Body of pancreas (tissue), 4 donors: Measurements from ENCODE around the gene RETREG1. TPM values are rescaled to one million over a fixed set of nuclear protein-coding genes. Genes with fewer than 3 reads are reported as not detected.

ENCODE experiments used
- ATAC-seq: fragments of 150-250 bp; one replicate; pipeline ENCODE4 v1.9.1; 2016
- DNase-seq, 4 donors: peaks; one replicate each; pipeline ENCODE4 v3.0.0-alpha.2; 2019
- H3K27ac ChIP-seq, 4 donors: fragments of 200-600 bp; sonication (generic); 1 replicate in 3 of 4; 2 replicates in 1 of 4; pipeline versions ENCODE4 v1.5.1 to v1.6.1; 2016 to 2019; ENCODE audit warnings: mild to moderate bottlenecking in 1 of 4, mixed read lengths in 1 of 4, moderate library complexity in 1 of 4
- H3K27me3 ChIP-seq, 2 donors: fragments of 200-600 bp; sonication (generic); one replicate each; pipeline ENCODE4 v1.6.0; 2016; ENCODE audit warnings: mild to moderate bottlenecking in 1 of 2
- H3K36me3 ChIP-seq, 2 donors: fragments of 200-600 bp; sonication (generic); replicated peaks in 1 of 2; 2 replicates each; pipeline ENCODE4 v1.5.1; 2016; ENCODE audit warnings: low read depth in 2 of 2; ENCODE audit not compliant: insufficient read depth in 1 of 2
- H3K4me1 ChIP-seq: fragments of 200-600 bp; sonication (generic); one replicate; pipeline ENCODE4 v1.6.0; 2016
- H3K4me3 ChIP-seq, 2 donors: fragments of 200-600 bp; sonication (generic); 1 replicate in 1 of 2; 2 replicates in 1 of 2; pipeline ENCODE4 v1.5.1; 2016 to 2019
- H3K9me3 ChIP-seq, 3 donors: fragments of 200-600 bp; sonication (generic); 1 replicate in 2 of 3; 2 replicates in 1 of 3; pipeline ENCODE4 v1.5.1; 2016
- CTCF ChIP-seq, 7 experiments: fragments of 450-650 bp in 4 of 7; fragments of 200-600 bp in 3 of 7; sonication (generic) in 3 of 7; IDR thresholded peaks; one replicate each; pipeline ENCODE4 v1.5.1; 2016 to 2019; ENCODE audit warnings: antibody characterized with exemption in 7 of 7
- POLR2A ChIP-seq, 3 donors: fragments of 450-650 bp; IDR thresholded peaks; one replicate each; pipeline ENCODE4 v1.6.1; 2016; ENCODE audit warnings: antibody characterized with exemption in 3 of 3, mild to moderate bottlenecking in 2 of 3
- WGBS, 2 donors: methylation state at CpG; one replicate each; pipeline ENCODE4 v1.1.5; 2017; 5-methylcytosine and 5-hydroxymethylcytosine counted together
- intact Hi-C: fragments of 100-400 bp; cut with DNase I; formaldehyde crosslinking; loops from one replicate; pipeline ENCODE4 v1.15.1; 2023
- total RNA-seq, 2 donors: library from RNA; depleted of rRNA; stranded (reverse); fragments of >200 nt; gene quantifications; one replicate each; pipeline ENCODE4 v1.1.0, GENCODE V29; 2016

Gene RETREG1
- total RNA-seq, 2 donors from 2014 or later, result 11.9 to 16.8 TPM

GRCh38 chr5:16464664-16465543 is 151.9 kb downstream of the RETREG1 start:
- H3K36me3 ChIP-seq, result peaks cover 0 to 3% of the 10 kb centered on the region in 2 donors
- H3K27me3 ChIP-seq, result no peaks in the 10 kb centered on the region
- TF ChIP-seq POLR2A (IDR thresholded peaks at IDR 0.05) (no peak), CTCF (IDR thresholded peaks at IDR 0.05) (peak in 3 of 7 experiments; percentile 6 to 37 (median 12))
- DNase-seq, result no peak
- H3K27ac ChIP-seq, result peak overlapping the region; percentile 74 to 90 (median 90)
- ATAC-seq, result no peak
- H3K4me1 ChIP-seq, result peaks cover 68% of the 10 kb centered on the region
- H3K9me3 ChIP-seq, result no peaks in the 10 kb centered on the region
- 3 to 4% methylated on average over 36 to 40 of the region's 40 CpGs for WGBS, 2 donors
- H3K4me3 ChIP-seq, result peak overlapping the region; percentile 91 to 99
- intact Hi-C loops, result no loop called here

- H3K27ac ChIP-seq, result peak overlapping the region in 2 of 4 donors; percentile 90
- intact Hi-C loops, result no loop called here
- H3K27me3 ChIP-seq, result no peaks in the 10 kb centered on the region
- H3K4me3 ChIP-seq, result peak overlapping the region; percentile 91 to 99
- WGBS, 2 donors, result 44 to 50% methylated on average over 1 of the region's 1 CpG
- DNase-seq (no peak), ATAC-seq (no peak)
- peaks cover 74% of the 10 kb centered on the region for H3K4me1 ChIP-seq
- no peak for TF ChIP-seq POLR2A (IDR thresholded peaks at IDR 0.05)
- H3K9me3 ChIP-seq, result no peaks in the 10 kb centered on the region
- peaks cover 0 to 3% of the 10 kb centered on the region in 2 donors for H3K36me3 ChIP-seq
These were observed 152.6 kb downstream of the RETREG1 start for GRCh38 chr5:16464231-16464630.

- 24 to 45% methylated on average over 1 of the region's 1 CpG for WGBS, 2 donors
- intact Hi-C loops, result no loop called here
- TF ChIP-seq POLR2A (IDR thresholded peaks at IDR 0.05) (no peak), CTCF (IDR thresholded peaks at IDR 0.05) (no peak)
- H3K36me3 ChIP-seq, result peaks cover 0 to 7% of the 10 kb centered on the region in 2 donors
- DNase-seq (no peak), ATAC-seq (no peak)
- no peaks in the 10 kb centered on the region for H3K9me3 ChIP-seq
- no peak overlapping the region for H3K27ac ChIP-seq
- H3K4me1 ChIP-seq, result peaks cover 76% of the 10 kb centered on the region
- H3K27me3 ChIP-seq, result no peaks in the 10 kb centered on the region
- no peak overlapping the region for H3K4me3 ChIP-seq
These were observed 155.0 kb downstream of the RETREG1 start for GRCh38 chr5:16461782-16462181.

GRCh38 chr5:16461026-16461425 is 155.8 kb downstream of the RETREG1 start:
- H3K4me1 ChIP-seq, result peaks cover 79% of the 10 kb centered on the region
- H3K9me3 ChIP-seq, result no peaks in the 10 kb centered on the region
- intact Hi-C loops, result no loop called here
- peaks cover 0 to 7% of the 10 kb centered on the region in 2 donors for H3K36me3 ChIP-seq
- 33 to 38% methylated on average over 1 of the region's 1 CpG for WGBS, 2 donors
- DNase-seq (no peak), ATAC-seq (no peak)
- TF ChIP-seq CTCF (IDR thresholded peaks at IDR 0.05), result no peak
- H3K27me3 ChIP-seq, result no peaks in the 10 kb centered on the region
- no peak overlapping the region for H3K4me3 ChIP-seq
- H3K27ac ChIP-seq, result no peak overlapping the region

GRCh38 chr5:16459451-16459850 is 157.3 kb downstream of the RETREG1 start:
- Histone ChIP-seq H3K9me3 (no peaks in the 10 kb centered on the region), H3K4me1 (peaks cover 94% of the 10 kb centered on the region), H3K27ac (no peak overlapping the region), H3K4me3 (no peak overlapping the region), H3K27me3 (no peaks in the 10 kb centered on the region), H3K36me3 (peaks cover 0 to 9% of the 10 kb centered on the region in 2 donors)
- TF ChIP-seq POLR2A (IDR thresholded peaks at IDR 0.05), result no peak
- no peak for TF ChIP-seq CTCF (IDR thresholded peaks at IDR 0.05)
- no peak for DNase-seq
- intact Hi-C loops, result no loop called here
- no peak for ATAC-seq
